Measurements from ENCODE around the gene PDE8B.

DNA sequence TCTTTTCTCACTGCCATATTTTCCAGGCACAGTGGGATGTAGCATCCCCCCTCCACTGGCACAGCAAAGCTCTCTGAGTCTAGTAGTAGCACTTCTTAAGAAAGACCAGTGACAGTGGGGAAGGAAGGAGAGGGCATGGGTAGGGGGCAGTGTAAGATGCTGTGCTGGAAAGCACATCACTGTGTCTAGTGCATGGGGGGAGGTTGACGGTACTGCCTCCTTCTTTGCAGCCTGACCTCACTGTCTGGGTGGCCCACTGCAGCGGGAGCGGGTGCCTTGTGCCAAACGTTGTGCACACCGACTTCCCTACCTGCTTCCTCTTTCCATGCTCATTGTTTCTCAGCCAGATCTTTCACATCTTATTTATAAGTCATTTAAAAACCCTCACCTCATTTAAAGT lies 91.8 kb downstream of the PDE8B start:
- no peak for TF ChIP-seq POLR2A (IDR thresholded peaks at IDR 0.05; ENCODE audit: low read depth, low read length)
- no peak for TF ChIP-seq TAF1 (IDR thresholded peaks at IDR 0.05; ENCODE audit: low read depth, low read length)
- no peak for TF ChIP-seq POLR2AphosphoS5 (IDR thresholded peaks at IDR 0.05; ENCODE audit: low read depth, low read length)
- TF ChIP-seq SPI1 (IDR thresholded peaks at IDR 0.05; ENCODE audit: low read depth, low read length): no peak
- TF ChIP-seq POU2F2 (IDR thresholded peaks at IDR 0.05; ENCODE audit: low read depth, low read length): no peak
- TF ChIP-seq PAX5 (IDR thresholded peaks at IDR 0.05; ENCODE audit: insufficient read depth, low read length, severe bottlenecking): no peak

Data from GM12891 (cell line).